Measurements from ENCODE around the gene GHR. TPM values are rescaled to one million over a fixed set of nuclear protein-coding genes. Genes with fewer than 3 reads are reported as not detected.
A peak's percentile ranks its signal among the peaks of the same experiment; 100 is the strongest.

The GHR gene
- total RNA-seq, 1 experiment from 2014 or later: 1.8 TPM

DNA sequence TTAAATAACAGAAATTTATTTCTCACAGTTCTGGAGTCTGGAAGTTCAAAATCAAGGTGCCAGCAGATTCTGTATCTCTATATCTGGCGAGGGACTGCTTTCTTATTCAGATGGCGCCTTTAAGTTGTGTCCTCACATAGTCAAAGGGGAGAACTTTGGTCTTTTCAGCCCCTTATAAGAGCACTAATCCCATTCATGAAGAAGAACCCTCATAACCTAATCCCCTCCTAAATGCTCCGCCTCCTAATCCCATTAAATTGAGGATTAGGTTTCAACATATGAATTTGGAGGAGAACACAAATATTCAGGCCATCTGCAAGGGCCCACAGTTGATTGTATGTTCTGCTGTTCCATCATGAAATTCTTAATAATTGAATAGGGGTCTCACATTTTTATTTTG, 322.6 kb downstream of the GHR start:
- peaks cover 5% of the 10 kb centered on the region for H3K4me1 Mint-ChIP-seq (ENCODE audit: insufficient read depth, unreplicated experiment)
- CTCF ChIA-PET: interaction anchor here (0.7 to 1.3 kb wide), 3 partner anchors 18 to 890 kb away, joined by 3 to 4 read pairs (median 3); no protein-coding TSS in a partner anchor
- TF ChIP-seq, protein P1, sequence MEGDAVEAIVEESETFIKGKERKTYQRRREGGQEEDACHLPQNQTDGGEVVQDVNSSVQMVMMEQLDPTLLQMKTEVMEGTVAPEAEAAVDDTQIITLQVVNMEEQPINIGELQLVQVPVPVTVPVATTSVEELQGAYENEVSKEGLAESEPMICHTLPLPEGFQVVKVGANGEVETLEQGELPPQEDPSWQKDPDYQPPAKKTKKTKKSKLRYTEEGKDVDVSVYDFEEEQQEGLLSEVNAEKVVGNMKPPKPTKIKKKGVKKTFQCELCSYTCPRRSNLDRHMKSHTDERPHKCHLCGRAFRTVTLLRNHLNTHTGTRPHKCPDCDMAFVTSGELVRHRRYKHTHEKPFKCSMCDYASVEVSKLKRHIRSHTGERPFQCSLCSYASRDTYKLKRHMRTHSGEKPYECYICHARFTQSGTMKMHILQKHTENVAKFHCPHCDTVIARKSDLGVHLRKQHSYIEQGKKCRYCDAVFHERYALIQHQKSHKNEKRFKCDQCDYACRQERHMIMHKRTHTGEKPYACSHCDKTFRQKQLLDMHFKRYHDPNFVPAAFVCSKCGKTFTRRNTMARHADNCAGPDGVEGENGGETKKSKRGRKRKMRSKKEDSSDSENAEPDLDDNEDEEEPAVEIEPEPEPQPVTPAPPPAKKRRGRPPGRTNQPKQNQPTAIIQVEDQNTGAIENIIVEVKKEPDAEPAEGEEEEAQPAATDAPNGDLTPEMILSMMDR (IDR thresholded peaks at IDR 0.05; ENCODE audit: unreplicated experiment): no peak
- no peak for DNase-seq (ENCODE audit: unreplicated experiment)
- H3K36me3 Mint-ChIP-seq (ENCODE audit: insufficient read depth, unreplicated experiment): no peaks in the 10 kb centered on the region
- no peak overlapping the region for H3K27ac Mint-ChIP-seq (ENCODE audit: low read depth, unreplicated experiment)
- H3K4me3 Mint-ChIP-seq (ENCODE audit: unreplicated experiment): no peak overlapping the region
- intact Hi-C loops (cut with micrococcal nuclease): no loop called here
- BruUV-seq (replicated peaks): no TSS peak
- no peaks in the 10 kb centered on the region for H3K27me3 Mint-ChIP-seq (ENCODE audit: insufficient read depth, unreplicated experiment)
- peaks cover 7% of the 10 kb centered on the region for H3K9me3 Mint-ChIP-seq (ENCODE audit: unreplicated experiment)
- POLR2A ChIA-PET: interaction anchor here (1.0 to 1.1 kb wide), 2 partner anchors 28 to 64 kb away, joined by 3 read pairs; no protein-coding TSS in a partner anchor

DNA sequence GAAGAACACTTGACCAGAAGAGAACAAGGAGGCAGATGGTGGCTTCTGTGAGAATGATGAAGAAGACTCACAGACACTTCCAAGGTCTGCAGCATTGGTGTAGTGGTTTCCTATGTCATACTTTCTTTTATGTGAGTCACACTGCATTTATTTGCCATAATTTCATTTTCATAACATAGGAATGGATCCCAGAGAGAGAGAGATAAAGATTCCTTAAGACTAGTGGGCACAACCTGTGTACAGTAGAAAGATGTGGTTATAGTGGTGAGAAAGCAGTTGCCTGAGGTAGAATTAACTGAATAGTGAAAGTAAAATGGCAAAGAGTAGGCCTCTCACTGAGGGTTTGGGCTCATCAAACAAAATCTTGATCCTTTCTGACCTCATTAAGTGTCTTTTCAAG, 325.8 kb downstream of the GHR start:
- ChIA-PET CTCF (no interaction called here), POLR2A (no interaction called here)
- peaks cover 5% of the 10 kb centered on the region for H3K4me1 Mint-ChIP-seq (ENCODE audit: insufficient read depth, unreplicated experiment)
- TF ChIP-seq, protein P1 (IDR thresholded peaks at IDR 0.05; ENCODE audit: unreplicated experiment): no peak
- H3K36me3 Mint-ChIP-seq (ENCODE audit: insufficient read depth, unreplicated experiment): no peaks in the 10 kb centered on the region
- no TSS peak for BruUV-seq (replicated peaks)
- H3K9me3 Mint-ChIP-seq (ENCODE audit: unreplicated experiment): no peaks in the 10 kb centered on the region
- intact Hi-C loops (cut with micrococcal nuclease): no loop called here
- peak; percentile 4 for DNase-seq (ENCODE audit: unreplicated experiment)
- no peak overlapping the region for H3K4me3 Mint-ChIP-seq (ENCODE audit: unreplicated experiment)
- no peaks in the 10 kb centered on the region for H3K27me3 Mint-ChIP-seq (ENCODE audit: insufficient read depth, unreplicated experiment)
- no peak overlapping the region for H3K27ac Mint-ChIP-seq (ENCODE audit: low read depth, unreplicated experiment)

DNA sequence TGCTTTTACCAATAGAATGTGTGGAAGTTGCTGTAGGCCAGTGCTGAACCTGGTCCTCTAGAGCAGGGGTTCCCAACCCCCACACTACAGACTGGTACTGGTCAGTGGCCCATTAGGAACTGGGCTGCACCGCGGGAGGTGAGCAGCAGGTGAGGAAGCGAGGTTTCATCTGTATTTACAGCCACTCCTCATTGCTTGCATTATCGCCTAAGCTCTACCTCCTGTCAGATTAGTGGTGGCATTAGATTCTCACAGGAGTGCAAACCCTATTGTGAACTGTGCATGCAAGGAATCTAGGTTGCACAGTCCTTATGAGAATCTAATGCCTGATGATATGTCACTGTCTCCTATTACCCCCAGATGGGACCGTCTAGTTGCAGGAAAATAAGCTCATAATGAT, 327.3 kb downstream of the GHR start:
- no peaks in the 10 kb centered on the region for H3K36me3 Mint-ChIP-seq (ENCODE audit: insufficient read depth, unreplicated experiment)
- intact Hi-C loops (cut with micrococcal nuclease): no loop called here
- peaks cover 5% of the 10 kb centered on the region for H3K4me1 Mint-ChIP-seq (ENCODE audit: insufficient read depth, unreplicated experiment)
- H3K27ac Mint-ChIP-seq (ENCODE audit: low read depth, unreplicated experiment): no peak overlapping the region
- ChIA-PET CTCF (interaction anchor here (0.6 kb wide), 2 partner anchors 693 to 1046 kb away, joined by 3 to 4 read pairs; no protein-coding TSS in a partner anchor), POLR2A (interaction anchor here (1.6 kb wide), 1 partner anchor 26 kb away, joined by 3 read pairs; no protein-coding TSS in a partner anchor)
- BruUV-seq (replicated peaks): no TSS peak
- TF ChIP-seq, protein P1 (IDR thresholded peaks at IDR 0.05; ENCODE audit: unreplicated experiment): no peak
- DNase-seq (ENCODE audit: unreplicated experiment): no peak
- H3K27me3 Mint-ChIP-seq (ENCODE audit: insufficient read depth, unreplicated experiment): no peaks in the 10 kb centered on the region
- no peak overlapping the region for H3K4me3 Mint-ChIP-seq (ENCODE audit: unreplicated experiment)
- H3K9me3 Mint-ChIP-seq (ENCODE audit: unreplicated experiment): no peaks in the 10 kb centered on the region

DNA sequence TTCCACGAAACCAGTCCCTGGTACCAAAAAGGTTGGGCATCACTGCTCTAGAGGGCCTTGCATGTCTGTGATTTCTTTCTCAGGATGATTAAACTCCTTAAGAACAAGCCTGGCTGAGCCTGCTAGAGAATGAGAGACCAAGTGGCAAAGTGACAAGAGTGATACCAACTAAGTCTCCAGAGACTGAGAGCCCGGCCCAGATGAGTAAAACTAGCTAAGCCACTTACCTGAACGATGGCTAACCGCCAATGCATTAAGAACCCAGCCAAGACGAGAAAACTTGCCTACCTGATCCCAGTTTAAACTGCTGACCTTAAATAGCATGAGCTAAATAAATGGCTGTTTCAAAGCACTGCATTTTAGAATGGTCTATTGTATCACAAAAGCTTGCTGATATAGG, 327.8 kb downstream of the GHR start:
- Mint-ChIP-seq H3K4me3 (ENCODE audit: unreplicated experiment) (no peak overlapping the region), H3K27ac (ENCODE audit: low read depth, unreplicated experiment) (no peak overlapping the region), H3K27me3 (ENCODE audit: insufficient read depth, unreplicated experiment) (no peaks in the 10 kb centered on the region), H3K4me1 (ENCODE audit: insufficient read depth, unreplicated experiment) (peaks cover 5% of the 10 kb centered on the region), H3K9me3 (ENCODE audit: unreplicated experiment) (no peaks in the 10 kb centered on the region), H3K36me3 (ENCODE audit: insufficient read depth, unreplicated experiment) (no peaks in the 10 kb centered on the region)
- ChIA-PET CTCF (interaction anchor here (0.6 to 1.4 kb wide), 2 partner anchors 15 to 694 kb away, joined by 4 to 6 read pairs; no protein-coding TSS in a partner anchor), POLR2A (interaction anchor here (1.6 kb wide), 1 partner anchor 27 kb away, joined by 3 read pairs; no protein-coding TSS in a partner anchor)
- DNase-seq (ENCODE audit: unreplicated experiment): no peak
- TF ChIP-seq, protein P1 (IDR thresholded peaks at IDR 0.05; ENCODE audit: unreplicated experiment): no peak
- intact Hi-C loops (cut with micrococcal nuclease): no loop called here
- no TSS peak for BruUV-seq (replicated peaks)

Data from MCF 10A (cell line).